ENCODE measurements around the gene VSX1.

DNA sequence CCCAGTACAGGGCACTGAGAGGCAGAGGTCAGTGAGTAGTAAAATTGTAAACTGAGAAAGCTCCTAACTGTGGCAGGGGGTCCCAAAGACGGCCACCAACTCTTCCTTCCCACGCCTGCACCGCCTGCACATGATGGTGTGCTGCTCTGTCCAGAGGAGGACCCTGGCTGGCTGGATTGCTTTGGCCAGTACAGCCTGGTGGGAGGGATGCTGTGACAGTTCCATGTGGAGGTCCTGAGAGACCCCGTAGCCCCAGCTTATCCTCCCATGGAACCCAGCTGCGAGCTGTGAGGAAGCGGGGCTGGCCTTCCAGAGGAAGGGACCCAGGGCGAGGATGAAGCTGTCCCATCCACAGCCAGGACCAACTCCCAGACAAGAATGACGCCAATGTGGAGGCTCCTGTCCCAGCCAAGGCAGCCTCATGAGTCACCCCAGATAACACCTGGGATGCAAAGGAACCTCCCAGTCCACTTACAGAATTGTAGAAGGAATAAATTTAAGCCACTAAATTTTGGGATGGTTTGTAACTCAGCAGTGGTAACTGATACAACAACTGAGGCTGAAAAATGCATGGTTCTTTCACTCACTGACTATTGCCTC is 22.0 kb downstream of the VSX1 start:
- TF ChIP-seq, protein P1, sequence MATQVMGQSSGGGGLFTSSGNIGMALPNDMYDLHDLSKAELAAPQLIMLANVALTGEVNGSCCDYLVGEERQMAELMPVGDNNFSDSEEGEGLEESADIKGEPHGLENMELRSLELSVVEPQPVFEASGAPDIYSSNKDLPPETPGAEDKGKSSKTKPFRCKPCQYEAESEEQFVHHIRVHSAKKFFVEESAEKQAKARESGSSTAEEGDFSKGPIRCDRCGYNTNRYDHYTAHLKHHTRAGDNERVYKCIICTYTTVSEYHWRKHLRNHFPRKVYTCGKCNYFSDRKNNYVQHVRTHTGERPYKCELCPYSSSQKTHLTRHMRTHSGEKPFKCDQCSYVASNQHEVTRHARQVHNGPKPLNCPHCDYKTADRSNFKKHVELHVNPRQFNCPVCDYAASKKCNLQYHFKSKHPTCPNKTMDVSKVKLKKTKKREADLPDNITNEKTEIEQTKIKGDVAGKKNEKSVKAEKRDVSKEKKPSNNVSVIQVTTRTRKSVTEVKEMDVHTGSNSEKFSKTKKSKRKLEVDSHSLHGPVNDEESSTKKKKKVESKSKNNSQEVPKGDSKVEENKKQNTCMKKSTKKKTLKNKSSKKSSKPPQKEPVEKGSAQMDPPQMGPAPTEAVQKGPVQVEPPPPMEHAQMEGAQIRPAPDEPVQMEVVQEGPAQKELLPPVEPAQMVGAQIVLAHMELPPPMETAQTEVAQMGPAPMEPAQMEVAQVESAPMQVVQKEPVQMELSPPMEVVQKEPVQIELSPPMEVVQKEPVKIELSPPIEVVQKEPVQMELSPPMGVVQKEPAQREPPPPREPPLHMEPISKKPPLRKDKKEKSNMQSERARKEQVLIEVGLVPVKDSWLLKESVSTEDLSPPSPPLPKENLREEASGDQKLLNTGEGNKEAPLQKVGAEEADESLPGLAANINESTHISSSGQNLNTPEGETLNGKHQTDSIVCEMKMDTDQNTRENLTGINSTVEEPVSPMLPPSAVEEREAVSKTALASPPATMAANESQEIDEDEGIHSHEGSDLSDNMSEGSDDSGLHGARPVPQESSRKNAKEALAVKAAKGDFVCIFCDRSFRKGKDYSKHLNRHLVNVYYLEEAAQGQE (IDR thresholded peaks at IDR 0.05; ENCODE audit: insufficient read depth in 1 of 2, low read depth in 2 of 2, low read length in 2 of 2): no peak
- TF ChIP-seq POLR2AphosphoS5 (IDR thresholded peaks at IDR 0.05; ENCODE audit: low read depth, low read length): no peak

Measured in PFSK-1 (cell line).